Epidermal melanocyte (primary cell): ENCODE data around the gene EHD2.
"Not testable (repeated sequence)": the region's sequence is repeated elsewhere in the genome, so short reads cannot be mapped to it uniquely, and the experiment has no call there.

Experiments
- DNase-seq: peaks from one replicate; pipeline ENCODE4 v3.0.0; 2011; ENCODE audit warnings: low spot score; ENCODE audit not compliant: insufficient read length

EHD2 gene

GRCh38 chr19:47767349-47767748 lies 54.1 kb downstream of the EHD2 start:
- DNase-seq, result no peak

- DNase-seq, result no peak
Measured at GRCh38 chr19:47768604-47769003, 55.4 kb downstream of the EHD2 start.

- DNase-seq, result no peak
Measured at GRCh38 chr19:47769534-47769933, 56.3 kb downstream of the EHD2 start.

GRCh38 chr19:47771291-47771690 lies 58.1 kb downstream of the EHD2 start:
- not testable (repeated sequence) for DNase-seq

- no peak for DNase-seq
Measured at GRCh38 chr19:47776568-47776967, 63.3 kb downstream of the EHD2 start.

GRCh38 chr19:47777245-47778048 lies 64.2 kb downstream of the EHD2 start:
- not testable (repeated sequence) for DNase-seq

GRCh38 chr19:47778049-47778953 lies 65.1 kb downstream of the EHD2 start, which contains the start of gene SELENOW:
SELENOW (plus strand) TSS chr19:47778703; CDS start chr19:47778786, 83 bp downstream.
- peak; percentile 67 for DNase-seq

- no peak for DNase-seq
Measured at GRCh38 chr19:47778954-47779351, 65.7 kb downstream of the EHD2 start.

- DNase-seq, result no peak
Measured at GRCh38 chr19:47779524-47780214, 66.4 kb downstream of the EHD2 start.

- DNase-seq, result no peak
Measured at GRCh38 chr19:47780215-47780551, 67.0 kb downstream of the EHD2 start.

GRCh38 chr19:47781590-47782262 lies 68.5 kb downstream of the EHD2 start:
- no peak for DNase-seq

- no peak for DNase-seq
Measured at GRCh38 chr19:47786566-47786965, 73.3 kb downstream of the EHD2 start.

GRCh38 chr19:47787307-47787706 lies 74.1 kb downstream of the EHD2 start:
- DNase-seq, result not testable (repeated sequence)

- DNase-seq, result not testable (repeated sequence)
Measured at GRCh38 chr19:47789811-47790210, 76.6 kb downstream of the EHD2 start.

GRCh38 chr19:47790398-47790814 lies 77.2 kb downstream of the EHD2 start:
- peak; percentile 76 for DNase-seq

- no peak for DNase-seq
Measured at GRCh38 chr19:47792616-47793015, 79.4 kb downstream of the EHD2 start.
